NCI-H2081 (cell line): ENCODE results near the gene ATP8B3.

ENCODE experiments used
- DNase-seq, 2 experiments: peaks; one replicate each; lab custom pipeline; 2025; lab: John Stamatoyannopoulos, UW

The ATP8B3 gene

GRCh38 chr19:1746401-1747284, 65.4 kb downstream of the ATP8B3 start:
- no peak for DNase-seq

DNA sequence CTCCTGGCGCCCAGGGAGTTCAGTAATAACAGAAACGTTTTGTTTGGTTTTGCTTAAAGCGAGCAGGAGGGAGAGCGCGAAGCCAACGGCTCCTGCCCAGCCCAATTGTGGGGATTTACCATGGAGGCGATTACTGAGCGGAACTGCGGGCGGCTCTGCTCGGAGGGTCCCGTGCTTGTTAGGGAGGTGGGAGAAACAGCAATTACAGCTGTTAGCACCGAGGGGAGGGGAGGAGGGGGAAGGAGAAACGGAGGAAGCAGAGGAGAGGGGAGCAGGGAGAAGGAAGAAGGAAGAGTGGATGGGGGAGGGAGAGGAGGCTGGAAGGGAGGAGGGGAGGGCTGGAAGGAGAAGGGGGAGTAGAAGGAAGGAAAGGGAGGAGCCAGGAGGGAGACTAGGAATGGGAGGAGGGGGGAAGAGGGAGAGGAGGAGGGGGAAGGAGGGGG, 66.5 kb downstream of the ATP8B3 start:
- DNase-seq: no peak

DNA sequence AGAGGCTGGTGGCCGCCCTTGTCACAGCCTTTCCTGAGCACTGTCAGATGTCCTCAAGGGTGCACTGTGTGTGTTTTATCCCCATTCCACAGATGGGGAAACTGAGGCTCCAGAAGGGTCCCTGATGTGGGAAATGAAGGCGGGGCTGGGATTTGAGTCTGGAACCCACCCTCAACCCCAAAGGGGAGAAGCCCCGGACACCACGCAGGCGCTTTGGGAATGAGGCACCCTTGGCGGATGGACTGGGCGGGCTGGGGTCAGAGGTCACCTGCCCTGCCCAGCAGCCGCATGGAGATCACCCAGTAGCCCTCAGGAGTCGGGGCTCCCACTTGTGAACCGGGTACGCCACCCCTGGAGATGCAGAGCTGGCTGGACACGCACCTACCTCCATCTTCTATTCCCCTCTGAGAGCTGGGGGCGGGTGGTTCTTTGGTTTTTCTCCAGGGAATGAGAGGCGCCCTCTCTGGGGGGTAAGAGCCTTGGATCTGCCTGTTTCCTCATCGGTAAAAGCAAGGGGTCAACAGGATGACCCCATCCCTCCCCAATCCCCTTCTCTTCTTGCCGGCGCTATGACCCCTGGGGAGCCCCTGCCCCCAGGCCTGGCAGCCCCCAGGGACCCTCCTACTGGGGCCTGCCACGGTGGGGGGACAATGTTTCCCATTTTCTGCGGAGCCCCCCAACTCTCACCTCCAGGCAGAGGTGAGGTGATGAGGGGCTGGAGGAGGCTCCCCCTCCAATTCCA, 67.1 kb downstream of the ATP8B3 start:
- no peak for DNase-seq

DNA sequence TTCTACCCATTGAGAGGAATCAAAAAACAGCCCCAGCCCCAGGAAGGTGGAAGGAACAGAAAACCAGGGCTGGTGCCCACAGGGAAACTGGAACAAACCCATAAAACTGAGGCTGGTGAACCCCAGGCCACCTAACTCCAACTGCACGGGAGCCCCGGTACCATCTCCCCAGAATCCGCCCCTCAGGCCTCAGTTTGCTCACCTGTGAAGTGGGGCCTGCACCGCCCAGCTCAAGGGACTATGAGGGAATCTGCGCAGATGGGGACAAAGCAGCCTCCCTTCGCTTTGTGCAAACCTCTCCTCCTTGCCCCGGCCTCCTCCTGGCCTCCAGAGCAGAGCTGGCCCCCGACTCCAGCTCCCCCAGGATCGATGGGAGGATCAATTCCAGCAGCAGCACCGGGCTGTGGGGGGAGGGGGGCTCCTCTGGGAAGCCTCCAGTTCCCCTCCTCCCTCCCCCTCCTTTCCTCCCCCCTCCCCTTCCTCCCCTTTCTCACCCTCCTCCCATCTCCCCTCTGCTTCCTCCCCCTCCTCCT, 67.9 kb downstream of the ATP8B3 start:
- DNase-seq: no peak

DNA sequence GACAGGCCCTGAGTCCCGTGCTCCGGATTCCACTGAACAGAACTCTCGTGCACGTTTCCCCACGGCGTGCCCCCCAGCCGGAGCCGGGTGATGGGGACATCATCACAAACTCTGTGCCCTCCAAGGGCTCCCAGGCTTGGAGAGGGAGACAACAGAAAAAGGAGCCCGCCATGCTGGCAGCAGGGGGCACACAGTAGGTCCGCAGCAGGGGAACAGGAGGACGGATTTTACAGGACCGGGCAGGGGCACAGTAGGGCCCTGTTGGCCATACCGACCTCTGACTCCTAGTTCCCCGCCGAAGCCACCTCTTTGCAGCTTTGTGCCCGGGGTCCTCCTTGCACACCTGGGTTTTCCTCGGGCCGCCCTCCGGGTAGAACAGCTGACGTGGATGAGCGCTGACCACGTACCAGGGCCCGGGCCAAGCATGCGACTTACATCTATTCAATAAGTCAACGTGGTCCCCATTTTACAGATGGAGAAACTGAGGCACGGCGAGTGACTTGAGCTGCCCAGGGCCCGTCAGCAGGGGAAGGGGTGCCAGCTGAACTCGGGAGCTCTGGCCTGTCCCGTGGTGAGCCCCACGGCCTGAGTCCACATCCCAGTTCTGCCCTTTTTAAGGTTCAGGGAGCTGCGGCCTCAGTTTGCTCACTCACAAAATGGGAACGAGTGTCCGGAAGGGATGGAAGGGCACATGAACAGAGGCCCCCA, 68.9 kb downstream of the ATP8B3 start:
- DNase-seq: no peak

DNA sequence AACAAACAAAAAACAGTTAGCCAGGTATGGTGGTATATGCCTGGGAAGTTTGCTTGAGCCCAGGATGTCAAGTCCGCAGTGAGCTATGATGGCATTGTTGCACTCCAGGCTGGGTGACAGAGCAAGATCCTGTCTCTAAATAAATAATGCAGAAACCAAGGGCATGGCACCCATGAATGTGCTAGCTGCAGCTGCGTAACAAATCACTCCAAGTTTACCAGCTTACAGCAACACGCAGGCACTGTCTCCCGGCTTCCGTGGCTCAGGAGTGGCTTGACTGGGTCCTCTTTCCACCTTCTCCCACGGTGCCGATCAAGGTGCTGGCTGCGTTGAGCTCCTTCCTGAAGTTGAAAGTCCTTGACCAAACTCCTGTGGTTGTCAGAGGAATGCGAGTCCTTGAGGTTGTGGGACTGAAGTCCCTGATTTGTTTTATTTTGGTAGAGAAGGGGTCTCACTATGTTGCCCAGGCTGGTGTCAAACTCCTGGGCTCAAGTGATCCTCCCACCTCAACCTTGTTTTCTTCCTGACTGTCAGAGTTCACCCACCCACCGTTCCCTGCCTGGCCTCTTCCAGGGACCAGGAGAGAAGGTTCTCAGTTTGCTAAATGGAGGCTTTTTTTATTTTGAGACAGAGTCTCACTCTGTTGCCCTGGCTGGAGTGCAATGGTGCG, 72.0 kb downstream of the ATP8B3 start:
- no peak for DNase-seq

DNA sequence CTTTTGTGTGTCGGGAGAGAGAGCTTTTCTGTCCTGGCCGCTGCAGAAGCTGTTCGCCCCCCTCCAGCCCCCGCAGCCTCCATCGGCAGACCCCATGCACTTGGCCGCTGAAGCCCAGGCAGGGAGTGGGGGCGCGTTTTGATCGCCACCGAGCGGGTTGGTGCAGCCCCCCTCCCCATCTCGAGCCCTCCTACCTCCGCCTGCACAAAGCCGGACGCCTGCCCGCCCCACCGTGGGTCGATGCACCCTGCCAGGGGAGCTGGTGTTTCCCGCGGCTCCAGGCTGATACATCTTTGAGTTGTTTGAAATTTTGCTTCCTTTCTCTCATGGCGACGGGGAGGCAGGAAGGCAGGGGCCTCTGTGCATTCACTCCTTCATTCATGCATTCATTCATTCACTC, 75.1 kb downstream of the ATP8B3 start:
- no peak for DNase-seq

GRCh38 chr19:1736280-1736679, 75.8 kb downstream of the ATP8B3 start:
- no peak for DNase-seq

DNA sequence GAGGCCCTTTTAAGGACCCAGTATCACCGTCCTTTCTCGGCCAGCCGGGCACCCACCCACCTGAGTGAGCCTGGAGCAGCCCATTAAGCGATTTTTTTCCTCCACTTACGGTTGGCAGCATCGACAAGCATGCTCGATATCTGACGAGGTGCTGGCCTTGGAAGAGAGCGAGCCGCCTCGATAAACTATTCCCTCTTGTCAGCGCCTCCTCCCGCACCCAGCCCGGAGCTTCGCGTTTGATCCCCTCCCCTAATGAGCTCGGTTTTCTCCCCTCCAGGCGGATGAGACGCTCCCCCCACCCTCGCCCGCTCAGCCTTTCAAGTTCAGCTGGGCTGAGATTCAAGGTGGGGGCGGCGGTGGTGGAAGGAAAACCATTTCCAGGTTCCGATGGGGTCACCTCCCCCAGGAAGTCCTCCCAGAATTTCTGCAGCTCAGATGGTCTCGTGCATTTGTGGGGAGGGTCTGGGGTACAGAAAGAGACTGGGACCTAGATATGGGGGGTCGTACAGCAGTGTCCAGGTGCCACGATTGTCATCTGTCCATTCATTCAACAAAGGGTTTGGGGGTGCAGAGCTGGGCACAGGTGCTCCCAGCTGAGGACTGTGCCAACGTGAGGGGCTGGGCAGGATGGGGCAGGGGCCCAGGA, 77.6 kb downstream of the ATP8B3 start:
- no peak for DNase-seq
